ENCODE measurements around the gene HIVEP3. TPM values are rescaled to one million over a fixed set of nuclear protein-coding genes. Genes with fewer than 3 reads are reported as not detected.

Gene HIVEP3
- total and polyA plus RNA-seq, 4 donors = 7.0 to 14.7 (median 8.8) TPM

GRCh38 chr1:41502912-41503311 lies 415.8 kb downstream of the HIVEP3 start:
- no peaks in the 10 kb centered on the region for H3K9me3 ChIP-seq (ENCODE audit: control insufficient read depth in 4 of 4, insufficient read depth in 3 of 4, low read length in 3 of 4)
- DNase-seq = peak; percentile 61 to 68 (median 63)
- H3K4me3 ChIP-seq = no peak overlapping the region
- no peak for ATAC-seq (ENCODE audit: insufficient read depth, low FRiP score)
- no peaks in the 10 kb centered on the region for H3K36me3 ChIP-seq (ENCODE audit: control insufficient read depth in 4 of 4, insufficient read depth in 4 of 4, low read length in 4 of 4)
- peak overlapping the region in 1 of 2 donors; percentile 11 for H3K27ac ChIP-seq (ENCODE audit: low read depth in 1 of 2, low read length in 1 of 2)
- TF ChIP-seq CTCF (IDR thresholded peaks at IDR 0.05; ENCODE audit: control extremely low read depth, extremely low read depth) = no peak
- WGBS, 2 donors = 78 to 91% methylated on average over 5 of the region's 5 CpGs
- no peaks in the 10 kb centered on the region for H3K27me3 ChIP-seq (ENCODE audit: control insufficient read depth in 3 of 3, insufficient read depth in 3 of 3, low read length in 2 of 3)
- H3K4me1 ChIP-seq (ENCODE audit: control insufficient read depth in 5 of 5, insufficient read depth in 5 of 5, low read length in 5 of 5) = peaks cover 0 to 34% (median 9%) of the 10 kb centered on the region in 5 donors
- H3K9ac ChIP-seq (ENCODE audit: insufficient read depth in 1 of 2, low read length in 2 of 2) = no peak overlapping the region

GRCh38 chr1:41501581-41501980 lies 417.1 kb downstream of the HIVEP3 start:
- no peak overlapping the region for H3K9ac ChIP-seq (ENCODE audit: insufficient read depth in 1 of 2, low read length in 2 of 2)
- 93 to 96% methylated on average over 20 of the region's 20 CpGs for WGBS, 2 donors
- ATAC-seq (ENCODE audit: insufficient read depth, low FRiP score) (no peak), DNase-seq (no peak)
- peak overlapping the region in 1 of 2 donors; percentile 91 for H3K27ac ChIP-seq (ENCODE audit: low read depth in 1 of 2, low read length in 1 of 2)
- H3K9me3 ChIP-seq (ENCODE audit: control insufficient read depth in 4 of 4, insufficient read depth in 3 of 4, low read length in 3 of 4) = no peaks in the 10 kb centered on the region
- no peak for TF ChIP-seq CTCF (IDR thresholded peaks at IDR 0.05; ENCODE audit: control extremely low read depth, extremely low read depth)
- no peaks in the 10 kb centered on the region for H3K36me3 ChIP-seq (ENCODE audit: control insufficient read depth in 4 of 4, insufficient read depth in 4 of 4, low read length in 4 of 4)
- H3K27me3 ChIP-seq (ENCODE audit: control insufficient read depth in 3 of 3, insufficient read depth in 3 of 3, low read length in 2 of 3) = no peaks in the 10 kb centered on the region
- no peak overlapping the region for H3K4me3 ChIP-seq
- H3K4me1 ChIP-seq (ENCODE audit: control insufficient read depth in 5 of 5, insufficient read depth in 5 of 5, low read length in 5 of 5) = peaks cover 0 to 40% (median 13%) of the 10 kb centered on the region in 5 donors

- Histone ChIP-seq H3K9ac (ENCODE audit: insufficient read depth in 1 of 2, low read length in 2 of 2) (no peak overlapping the region), H3K36me3 (ENCODE audit: control insufficient read depth in 4 of 4, insufficient read depth in 4 of 4, low read length in 4 of 4) (no peaks in the 10 kb centered on the region), H3K27ac (ENCODE audit: low read depth in 1 of 2, low read length in 1 of 2) (peak overlapping the region; percentile 17 to 91), H3K4me3 (no peak overlapping the region), H3K27me3 (ENCODE audit: control insufficient read depth in 3 of 3, insufficient read depth in 3 of 3, low read length in 2 of 3) (no peaks in the 10 kb centered on the region), H3K4me1 (ENCODE audit: control insufficient read depth in 5 of 5, insufficient read depth in 5 of 5, low read length in 5 of 5) (peaks cover 0 to 43% (median 13%) of the 10 kb centered on the region in 5 donors), H3K9me3 (ENCODE audit: control insufficient read depth in 4 of 4, insufficient read depth in 3 of 4, low read length in 3 of 4) (no peaks in the 10 kb centered on the region)
- TF ChIP-seq CTCF (IDR thresholded peaks at IDR 0.05; ENCODE audit: control extremely low read depth, extremely low read depth) = no peak
- ATAC-seq (ENCODE audit: insufficient read depth, low FRiP score) (no peak), DNase-seq (peak in 1 of 3 donors; percentile 23)
- 82 to 90% methylated on average over 7 of the region's 7 CpGs for WGBS, 2 donors
Measured at GRCh38 chr1:41500781-41501518, 417.8 kb downstream of the HIVEP3 start.
